SKM-1 treated with dmso at 0.1 percent for 144 hours (cell line): ENCODE measurements around the gene CNOT10.
"Not testable (repeated sequence)": the region's sequence is repeated elsewhere in the genome, so short reads cannot be mapped to it uniquely, and the experiment has no call there.

Experiments used
- DNase-seq: peaks from one replicate; lab custom pipeline; 2025; ENCODE audit not compliant: unreplicated experiment; lab: John Stamatoyannopoulos, UW

CNOT10 gene

DNA sequence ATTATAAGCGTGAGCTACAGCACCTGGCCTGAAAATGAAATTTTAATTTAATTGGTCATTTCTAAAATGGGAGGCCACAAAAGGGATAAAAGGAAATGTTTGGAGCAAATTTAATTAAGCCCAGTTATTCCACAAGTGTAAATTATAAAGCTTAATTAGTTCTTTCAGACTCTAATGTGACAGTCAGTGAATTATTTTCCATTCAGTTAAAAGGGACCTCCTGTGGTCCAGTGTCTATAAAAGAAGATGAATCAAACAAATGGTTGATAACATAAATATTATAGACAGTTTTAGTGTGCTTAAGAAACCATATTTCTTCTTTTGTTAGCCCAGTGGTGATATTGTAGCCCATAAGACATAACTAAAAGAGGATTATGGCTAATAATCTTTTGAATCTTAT, 66.4 kb downstream of the CNOT10 start:
- DNase-seq, result no peak

GRCh38 chr3:32755761-32756160, 70.8 kb downstream of the CNOT10 start:
- DNase-seq, result no peak

DNA sequence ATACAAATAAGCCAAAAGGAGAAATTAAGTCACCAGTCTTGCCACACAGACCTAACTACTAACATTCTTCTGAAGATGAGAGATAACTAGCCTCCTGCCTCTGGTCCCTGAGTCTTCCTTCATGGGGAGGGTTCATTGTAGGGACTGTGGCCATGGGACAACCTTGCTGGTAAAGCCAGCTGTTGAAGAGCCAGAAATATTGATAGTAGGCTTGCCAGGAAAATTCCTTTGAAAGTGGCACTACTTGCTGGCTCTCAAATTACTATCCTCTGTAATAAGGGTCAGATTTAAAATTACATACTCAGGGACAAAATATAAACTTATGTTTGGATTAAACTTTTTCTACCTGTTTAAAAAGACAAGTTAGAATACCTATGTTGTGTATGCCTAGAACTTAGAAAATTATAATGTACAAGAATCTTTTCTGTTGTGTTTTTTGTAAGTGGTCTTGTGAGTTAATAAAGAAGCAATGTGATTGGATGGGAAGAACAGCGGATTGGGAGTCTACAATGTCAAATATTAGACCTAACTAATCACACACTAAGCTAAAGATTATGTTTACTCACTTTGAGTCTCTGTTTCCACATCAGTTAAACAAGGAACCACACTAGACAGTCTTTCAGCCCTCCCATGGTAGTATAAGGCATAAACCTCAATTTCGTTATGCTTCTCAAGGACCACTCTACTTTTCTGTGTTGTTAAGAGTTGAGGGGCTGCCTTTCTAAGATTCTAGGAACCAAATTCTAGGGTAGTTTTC, 72.8 kb downstream of the CNOT10 start:
- DNase-seq, result peak; percentile 70

DNA sequence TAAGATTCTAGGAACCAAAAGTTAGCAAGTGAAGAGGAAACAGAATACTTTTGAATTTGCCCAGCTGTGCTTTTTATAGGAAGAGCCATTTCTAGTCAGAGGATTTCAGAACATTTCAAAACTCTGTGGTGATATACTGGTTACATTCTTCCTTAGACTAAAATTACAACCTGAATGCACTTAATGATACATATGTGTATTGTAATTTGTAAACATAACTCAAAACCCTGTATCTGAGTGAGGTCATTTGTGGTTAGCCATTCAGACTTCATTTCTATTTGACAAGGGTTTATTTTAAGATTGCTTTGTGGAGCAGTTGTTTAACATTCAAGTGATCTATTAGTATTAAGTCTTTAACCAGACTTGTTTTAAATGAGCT, 73.4 kb downstream of the CNOT10 start:
- DNase-seq, result peak; percentile 66

- no peak for DNase-seq
These were observed 74.4 kb downstream of the CNOT10 start for GRCh38 chr3:32759342-32759741.

GRCh38 chr3:32764481-32764880, 79.5 kb downstream of the CNOT10 start:
- DNase-seq, result no peak

DNA sequence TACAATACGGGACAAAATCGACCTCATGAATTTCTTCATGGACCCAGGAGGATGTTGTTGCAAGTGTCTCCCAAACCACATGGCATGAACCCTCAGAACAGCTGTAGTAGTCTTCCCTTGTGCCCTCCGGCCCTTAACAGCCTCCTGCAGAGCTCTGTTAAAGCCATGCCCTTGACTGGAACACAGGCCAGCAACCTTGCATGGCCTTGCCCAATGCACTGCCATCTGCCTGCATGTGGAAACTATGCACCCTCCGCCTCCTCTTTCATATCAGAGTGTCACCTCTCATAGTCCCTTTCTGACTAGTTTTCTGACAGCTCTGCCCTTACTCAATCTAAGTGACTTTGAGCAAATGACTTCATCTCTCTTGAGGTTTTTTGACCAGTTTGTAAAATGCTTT, 93.4 kb downstream of the CNOT10 start:
- DNase-seq, result no peak

DNA sequence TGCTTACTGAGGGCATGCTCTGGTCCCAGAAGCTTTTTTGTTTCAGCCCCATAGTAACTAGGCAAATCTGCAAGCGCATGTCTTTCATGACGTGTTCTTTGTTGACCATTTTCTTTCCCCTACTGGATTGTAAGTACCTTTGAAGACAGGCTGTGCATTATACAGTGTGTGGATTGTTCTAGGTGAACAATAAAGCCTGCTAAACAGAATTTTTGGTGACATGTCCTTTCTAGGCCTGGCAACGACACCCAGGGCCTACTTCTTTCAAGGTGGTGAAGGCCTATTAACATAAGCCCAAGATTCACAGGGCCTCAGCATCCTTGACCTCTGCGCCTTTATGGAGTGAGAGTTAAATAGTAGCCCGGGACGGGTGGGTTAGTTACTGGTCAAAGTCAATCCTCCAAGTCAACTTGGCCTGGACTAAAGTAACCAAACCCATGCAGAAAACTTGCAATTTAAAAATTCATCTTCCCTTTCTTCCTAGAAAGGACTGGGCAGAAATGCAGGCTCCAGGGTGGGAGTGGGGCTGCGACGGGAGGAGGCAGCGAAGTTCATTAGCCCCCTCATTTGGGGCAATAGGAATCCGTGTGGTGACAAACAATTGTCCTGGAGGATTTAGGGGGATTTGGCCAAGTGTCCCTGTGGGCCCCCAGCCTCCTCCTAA, 95.2 kb downstream of the CNOT10 start:
- no peak for DNase-seq

- no peak for DNase-seq
These were observed 95.8 kb downstream of the CNOT10 start for GRCh38 chr3:32780735-32781210.

- DNase-seq, result peak; percentile 79
These were observed 96.4 kb downstream of the CNOT10 start for GRCh38 chr3:32781211-32781968.

DNA sequence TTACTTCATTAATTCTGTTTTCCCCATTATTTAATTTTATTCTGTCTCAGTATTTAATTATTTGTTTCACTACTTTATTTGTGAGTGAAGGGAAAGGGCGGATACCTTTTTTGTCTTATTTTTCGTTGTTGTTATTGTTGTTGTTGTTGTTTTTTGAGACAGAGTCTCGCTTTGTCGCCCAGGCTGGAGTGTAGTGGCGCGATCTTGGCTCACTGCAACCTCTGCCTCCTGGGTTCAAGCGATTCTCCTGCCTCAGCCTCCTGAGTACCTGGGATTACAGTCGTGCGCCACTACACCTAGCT, 96.9 kb downstream of the CNOT10 start:
- DNase-seq, result not testable (repeated sequence)

DNA sequence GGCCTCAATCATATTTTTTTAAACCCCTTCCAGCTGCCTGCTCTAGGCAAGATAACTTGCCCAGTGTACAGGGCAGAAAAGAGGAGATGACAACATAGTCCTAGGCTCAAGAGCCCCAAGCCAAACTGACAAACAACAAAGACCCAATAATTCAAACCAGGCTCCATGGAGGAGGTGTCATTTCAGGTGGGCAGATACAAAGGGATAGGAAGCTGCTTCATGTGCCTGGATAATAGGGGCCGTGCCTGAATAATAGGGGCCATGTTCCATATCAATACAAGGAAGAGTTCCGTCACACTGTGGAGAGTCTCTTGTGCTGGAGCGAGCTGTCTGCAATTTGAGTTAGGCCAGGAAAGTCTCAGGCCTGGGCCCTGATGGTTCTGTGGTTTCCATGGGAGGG, 97.4 kb downstream of the CNOT10 start:
- DNase-seq, result no peak

DNA sequence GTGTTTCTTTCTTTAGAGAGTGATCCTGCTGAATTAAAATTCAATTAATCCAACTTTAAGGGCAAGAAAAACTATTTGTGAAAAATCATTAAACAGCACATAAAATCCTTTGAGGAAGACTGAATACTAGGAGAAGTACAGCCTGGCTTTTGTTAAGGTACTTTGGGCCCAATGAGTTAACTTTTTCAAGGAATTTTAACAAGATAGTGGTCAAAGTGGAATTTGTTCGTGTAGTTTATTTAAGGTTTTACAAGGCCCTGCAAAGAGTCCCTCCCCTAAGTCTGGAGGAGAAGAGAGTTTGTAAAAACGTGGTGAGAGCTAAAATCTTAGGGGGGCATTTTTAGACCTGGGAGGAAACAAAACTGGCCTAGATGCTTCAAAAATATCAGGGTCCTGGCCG, 106.8 kb downstream of the CNOT10 start:
- DNase-seq, result no peak

- DNase-seq, result no peak
These were observed 109.7 kb downstream of the CNOT10 start for GRCh38 chr3:32794487-32795308.

DNA sequence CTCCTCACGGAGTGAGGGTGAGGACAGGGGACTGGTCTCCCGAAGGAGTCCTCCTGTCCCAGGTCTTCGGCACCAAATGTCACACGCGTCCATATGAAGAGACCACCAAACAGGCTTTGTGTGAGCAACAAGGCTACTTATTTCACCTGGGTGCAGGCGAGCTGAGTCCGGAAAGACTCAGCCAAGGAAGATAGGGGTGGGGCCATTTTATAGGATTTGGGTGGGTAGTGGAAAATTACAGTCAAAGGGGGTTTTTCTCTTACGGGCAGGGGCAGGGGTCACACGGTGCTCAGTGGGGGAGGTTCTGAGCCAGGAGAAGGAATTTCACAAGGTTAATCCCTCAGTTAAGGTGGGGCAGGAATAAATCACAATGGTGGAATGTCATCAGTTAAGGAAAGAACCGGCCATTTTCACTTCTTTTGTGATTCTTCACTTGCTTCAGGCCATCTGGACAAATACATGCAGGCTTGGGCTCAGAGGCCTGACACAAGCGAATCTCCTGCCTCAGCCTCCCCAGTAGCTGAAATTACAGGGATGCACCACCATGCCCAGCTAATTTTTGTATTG, 111.5 kb downstream of the CNOT10 start:
- not testable (repeated sequence) for DNase-seq

- DNase-seq, result no peak
These were observed 112.8 kb downstream of the CNOT10 start for GRCh38 chr3:32797776-32798175.

DNA sequence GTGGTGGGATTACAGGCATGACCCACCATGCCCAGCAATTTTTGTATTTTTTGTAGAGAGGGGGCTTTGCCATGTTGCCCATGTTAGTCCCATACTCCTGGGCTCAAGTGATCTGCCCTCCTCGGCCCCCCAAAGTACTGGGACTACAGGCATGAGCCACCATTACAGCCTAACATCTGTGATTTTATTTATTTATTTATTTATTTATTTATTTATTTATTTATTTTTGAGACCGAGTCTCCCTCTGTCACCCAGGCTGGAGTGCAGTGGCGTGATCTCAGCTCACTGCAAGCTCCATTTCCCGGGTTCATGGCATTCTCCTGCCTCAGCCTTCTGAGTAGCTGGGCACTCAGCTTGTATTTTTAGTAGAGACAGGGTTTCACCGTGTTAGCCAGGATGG, 116.5 kb downstream of the CNOT10 start:
- DNase-seq, result not testable (repeated sequence)

- no peak for DNase-seq
These were observed 128.2 kb downstream of the CNOT10 start for GRCh38 chr3:32813180-32813579.

- peak; percentile 95 for DNase-seq
These were observed 129.4 kb downstream of the CNOT10 start for GRCh38 chr3:32814361-32814760.

DNA sequence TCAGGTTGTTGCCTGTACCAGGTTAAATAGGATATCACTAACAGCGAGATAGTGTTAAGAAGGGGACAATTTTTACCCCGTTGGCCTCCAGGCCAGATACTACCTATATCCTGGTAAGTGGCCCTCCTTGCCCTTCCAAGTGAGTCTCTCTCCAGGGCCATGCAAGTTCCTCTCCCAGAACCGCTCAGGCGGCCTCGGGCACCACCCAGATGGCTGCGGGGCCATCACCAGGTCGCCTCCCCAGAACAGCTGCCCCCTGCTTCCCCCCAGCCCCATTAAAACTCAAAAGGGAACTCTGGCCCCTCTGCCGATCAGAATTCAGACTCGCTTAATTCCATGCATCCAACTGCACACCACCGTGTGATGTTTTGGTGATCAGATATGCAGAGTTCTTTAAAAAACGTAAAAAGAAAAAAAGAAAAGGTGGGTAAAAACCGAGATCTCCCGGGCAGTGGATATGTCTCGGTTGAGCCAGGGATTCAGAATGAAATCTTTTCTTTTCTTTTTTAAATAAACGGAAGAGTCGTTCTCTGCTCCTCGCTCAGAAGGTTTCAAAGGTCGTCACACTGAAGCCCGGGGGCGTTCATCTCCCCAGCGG, 131.0 kb downstream of the CNOT10 start:
- no peak for DNase-seq
